Mesendoderm (in vitro differentiated cells): ENCODE data around the gene TAP1.

Experiments used
- DNase-seq: peaks from one replicate; pipeline ENCODE4 v3.0.0; 2013
- H2AK5ac ChIP-seq: 2 replicates; pipeline ENCODE4 v1.6.1; 2013; ENCODE audit warnings: low read length, inconsistent platforms
- H2BK120ac ChIP-seq: 2 replicates; pipeline ENCODE4 v1.6.1; 2013; ENCODE audit warnings: low read depth, mild to moderate bottlenecking, low read length, moderate library complexity, mixed read lengths
- H2BK15ac ChIP-seq: replicated peaks from 2 replicates; pipeline ENCODE4 v1.6.1; 2013; ENCODE audit warnings: low read depth, mild to moderate bottlenecking, moderate library complexity
- H2BK5ac ChIP-seq: 2 replicates; pipeline ENCODE4 v1.6.1; 2013; ENCODE audit warnings: low read length, inconsistent platforms
- H3K18ac ChIP-seq: 2 replicates; pipeline ENCODE4 v1.6.1; 2013; ENCODE audit warnings: mild to moderate bottlenecking, low read length, mixed read lengths
- H3K23ac ChIP-seq: one replicate; pipeline ENCODE4 v1.6.1; 2013; ENCODE audit warnings: low read length
- H3K27ac ChIP-seq: 2 replicates; pipeline ENCODE4 v1.5.1; 2013; ENCODE audit warnings: low read depth, mild to moderate bottlenecking, inconsistent platforms, low read length, moderate library complexity
- H3K27me3 ChIP-seq: 2 replicates; pipeline ENCODE4 v1.6.1; 2013; ENCODE audit warnings: low read length, control low read depth, mild to moderate bottlenecking, inconsistent platforms; ENCODE audit not compliant: insufficient read depth, poor library complexity
- H3K36me3 ChIP-seq: 2 replicates; pipeline ENCODE4 v1.6.1; 2013; ENCODE audit warnings: low read length, inconsistent platforms; ENCODE audit not compliant: control insufficient read depth, insufficient read depth
- H3K4ac ChIP-seq: one replicate; pipeline ENCODE4 v1.6.1; 2013; ENCODE audit warnings: low read depth, mild to moderate bottlenecking, low read length, moderate library complexity
- H3K4me1 ChIP-seq: 2 replicates; pipeline ENCODE4 v1.6.1; 2013; ENCODE audit warnings: low read depth, low read length, inconsistent platforms; ENCODE audit not compliant: control insufficient read depth
- H3K4me2 ChIP-seq: 2 replicates; pipeline ENCODE4 v1.6.1; 2013; ENCODE audit warnings: low read length
- H3K4me3 ChIP-seq: 2 replicates; pipeline ENCODE4 v1.5.1; 2013; ENCODE audit warnings: mild to moderate bottlenecking, low read length
- H3K56ac ChIP-seq: one replicate; pipeline ENCODE4 v1.6.1; 2013; ENCODE audit warnings: low read length
- H3K79me1 ChIP-seq: 2 replicates; pipeline ENCODE4 v1.6.1; 2013; ENCODE audit warnings: low read length, inconsistent platforms
- H3K79me2 ChIP-seq: 2 replicates; pipeline ENCODE4 v1.6.1; 2013; ENCODE audit warnings: mild to moderate bottlenecking, low read length; ENCODE audit not compliant: control insufficient read depth, insufficient read depth
- H3K9ac ChIP-seq: 2 replicates; pipeline ENCODE4 v1.6.1; 2013; ENCODE audit warnings: low read length, inconsistent platforms
- H4K5ac ChIP-seq: one replicate; pipeline ENCODE4 v1.6.1; 2013; ENCODE audit warnings: low read length
- H4K8ac ChIP-seq: one replicate; pipeline ENCODE4 v1.6.1; 2013; ENCODE audit warnings: low read depth, mild to moderate bottlenecking, control low read depth, low read length, moderate library complexity
- WGBS: extraction: QIAGEN DNeasy Blood & Tissue Kit; methylation state at CpG from one replicate; pipeline ENCODE4 v1.1.7; 2013; ENCODE audit warnings: low lambda C conversion rate, missing lambda C conversion rate; ENCODE audit not compliant: insufficient coverage; ENCODE audit errors: extremely low coverage; 5-methylcytosine and 5-hydroxymethylcytosine counted together

The TAP1 gene

GRCh38 chr6:32839356-32839755 is 14.1 kb downstream of the TAP1 start:
- no peak overlapping the region for H4K5ac ChIP-seq
- no peak overlapping the region for H2BK15ac ChIP-seq
- H3K27ac ChIP-seq: no peak overlapping the region
- peaks cover 2% of the 10 kb centered on the region for H3K27me3 ChIP-seq
- H3K36me3 ChIP-seq: no peaks in the 10 kb centered on the region
- no peak overlapping the region for H4K8ac ChIP-seq
- H3K18ac ChIP-seq: no peak overlapping the region
- H3K56ac ChIP-seq: no peak overlapping the region
- H3K23ac ChIP-seq: no peak overlapping the region
- no peak overlapping the region for H3K4me3 ChIP-seq
- WGBS: no CpG with 5 or more reads among the region's 15 CpGs
- no peak overlapping the region for H3K4me2 ChIP-seq
- no peak overlapping the region for H2BK5ac ChIP-seq
- no peaks in the 10 kb centered on the region for H3K79me2 ChIP-seq
- H3K4ac ChIP-seq: no peak overlapping the region
- no peak overlapping the region for H3K9ac ChIP-seq
- no peaks in the 10 kb centered on the region for H3K79me1 ChIP-seq
- no peak for DNase-seq
- no peaks in the 10 kb centered on the region for H3K4me1 ChIP-seq
- no peak overlapping the region for H2AK5ac ChIP-seq
- H2BK120ac ChIP-seq: no peak overlapping the region

DNA sequence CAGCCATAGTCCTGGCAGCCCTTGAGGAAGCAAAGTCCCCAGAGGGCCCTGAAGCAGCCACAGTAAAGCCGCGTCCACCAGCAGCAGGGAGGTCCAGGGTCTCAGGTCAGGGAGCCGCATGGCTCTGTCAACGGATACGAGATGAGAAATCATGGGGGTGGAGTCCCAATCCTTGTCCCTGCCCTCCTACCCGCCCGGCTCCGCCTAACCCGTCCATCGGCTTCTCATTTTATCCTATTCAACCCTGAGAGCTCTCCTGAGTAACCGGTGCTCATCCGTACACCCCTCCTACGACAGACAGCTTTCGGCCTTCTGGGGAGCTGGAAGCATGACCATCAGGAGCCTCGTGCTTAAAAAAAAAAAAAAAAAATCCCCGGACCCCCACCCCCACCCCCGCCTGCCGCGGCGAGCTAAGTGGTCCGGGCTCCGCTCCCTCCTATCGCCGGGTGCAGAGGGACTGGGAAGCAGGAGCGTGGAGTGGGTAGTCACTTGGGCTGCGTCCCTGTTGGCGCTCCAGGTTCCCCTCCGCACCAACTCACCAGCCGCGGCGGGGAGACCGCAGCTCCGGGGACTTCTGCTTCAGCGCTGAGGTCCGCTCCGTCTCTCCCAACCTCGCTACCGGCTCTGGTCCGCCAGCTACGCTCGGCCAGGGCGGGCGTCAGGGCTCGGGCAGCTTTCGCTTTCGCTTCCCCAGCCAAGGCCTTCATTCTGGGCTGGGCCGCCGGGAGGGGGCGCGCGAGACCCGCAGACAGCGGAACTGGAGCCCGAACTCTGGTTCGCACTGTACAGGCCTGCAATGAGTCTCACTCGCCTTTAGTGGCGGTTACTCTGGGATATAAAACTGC is 15.2 kb downstream of the TAP1 start, which contains the start of gene TAP2:
TSS of gene TAP2 (minus strand) at position 626 of the 845 bp plus-strand sequence. CDS start at position 120, 506 bp downstream.
- peak within 1 kb of the TSS; percentile 18 for H3K23ac ChIP-seq
- no peak within 1 kb of the TSS for H4K5ac ChIP-seq
- no peak within 1 kb of the TSS for H3K27ac ChIP-seq
- peak within 1 kb of the TSS; percentile 77 for H3K9ac ChIP-seq
- H3K4ac ChIP-seq: peak within 1 kb of the TSS; percentile 74
- H3K18ac ChIP-seq: no peak within 1 kb of the TSS
- no peak within 1 kb of the TSS for H2AK5ac ChIP-seq
- no peak within 1 kb of the TSS for H2BK5ac ChIP-seq
- no peak within 1 kb of the TSS for H2BK15ac ChIP-seq
- DNase-seq: peak; percentile 92
- H2BK120ac ChIP-seq: no peak within 1 kb of the TSS
- H3K27me3 ChIP-seq: peaks cover 2% of the 10 kb centered on the region
- no peaks in the 10 kb centered on the region for H3K79me2 ChIP-seq
- H3K4me1 ChIP-seq: no peaks in the 10 kb centered on the region
- H3K56ac ChIP-seq: peak within 1 kb of the TSS; percentile 94
- peak within 1 kb of the TSS; percentile 65 for H3K4me3 ChIP-seq
- H3K36me3 ChIP-seq: no peaks in the 10 kb centered on the region
- WGBS: no CpG with 5 or more reads among the region's 57 CpGs
- H4K8ac ChIP-seq: no peak within 1 kb of the TSS
- H3K79me1 ChIP-seq: no peaks in the 10 kb centered on the region
- H3K4me2 ChIP-seq: peak within 1 kb of the TSS; percentile 58

- no peak overlapping the region for H3K4me3 ChIP-seq
- H3K56ac ChIP-seq: peak overlapping the region; percentile 18
- no peak overlapping the region for H4K5ac ChIP-seq
- no peak overlapping the region for H2AK5ac ChIP-seq
- WGBS: no CpG with 5 or more reads among the region's 12 CpGs
- H3K79me2 ChIP-seq: no peaks in the 10 kb centered on the region
- no peak overlapping the region for H3K27ac ChIP-seq
- H3K79me1 ChIP-seq: no peaks in the 10 kb centered on the region
- H3K36me3 ChIP-seq: no peaks in the 10 kb centered on the region
- DNase-seq: peak; percentile 5
- H3K4me1 ChIP-seq: no peaks in the 10 kb centered on the region
- no peaks in the 10 kb centered on the region for H3K27me3 ChIP-seq
- no peak overlapping the region for H2BK15ac ChIP-seq
- peak overlapping the region; percentile 21 for H3K9ac ChIP-seq
- no peak overlapping the region for H3K18ac ChIP-seq
- H4K8ac ChIP-seq: no peak overlapping the region
- peak overlapping the region; percentile 18 for H3K23ac ChIP-seq
- H2BK120ac ChIP-seq: no peak overlapping the region
- H2BK5ac ChIP-seq: no peak overlapping the region
- H3K4ac ChIP-seq: peak overlapping the region; percentile 74
- H3K4me2 ChIP-seq: peak overlapping the region; percentile 45
Measured at GRCh38 chr6:32837651-32838113, 15.8 kb downstream of the TAP1 start.

- Histone ChIP-seq H3K79me1 (no peaks in the 10 kb centered on the region), H4K8ac (no peak overlapping the region), H3K4me1 (no peaks in the 10 kb centered on the region), H2BK15ac (no peak overlapping the region), H2BK120ac (no peak overlapping the region), H3K79me2 (no peaks in the 10 kb centered on the region), H3K4me3 (no peak overlapping the region), H3K4ac (no peak overlapping the region), H3K23ac (no peak overlapping the region), H2BK5ac (no peak overlapping the region), H3K56ac (no peak overlapping the region), H3K36me3 (no peaks in the 10 kb centered on the region), H3K4me2 (no peak overlapping the region), H3K27me3 (no peaks in the 10 kb centered on the region), H2AK5ac (no peak overlapping the region), H3K18ac (no peak overlapping the region), H3K27ac (no peak overlapping the region), H3K9ac (no peak overlapping the region), H4K5ac (no peak overlapping the region)
- no peak for DNase-seq
- WGBS: no CpG with 5 or more reads among the region's 2 CpGs
Measured at GRCh38 chr6:32836873-32837272, 16.6 kb downstream of the TAP1 start.

GRCh38 chr6:32835167-32835893 is 18.2 kb downstream of the TAP1 start:
- H2BK15ac ChIP-seq: no peak overlapping the region
- no peak overlapping the region for H3K4me2 ChIP-seq
- no peak overlapping the region for H3K4me3 ChIP-seq
- H2BK5ac ChIP-seq: no peak overlapping the region
- H3K36me3 ChIP-seq: no peaks in the 10 kb centered on the region
- H4K5ac ChIP-seq: no peak overlapping the region
- no peak overlapping the region for H3K4ac ChIP-seq
- WGBS: no CpG with 5 or more reads among the region's 16 CpGs
- DNase-seq: no peak
- no peak overlapping the region for H3K27ac ChIP-seq
- H3K79me2 ChIP-seq: no peaks in the 10 kb centered on the region
- H3K9ac ChIP-seq: no peak overlapping the region
- H2BK120ac ChIP-seq: no peak overlapping the region
- H3K27me3 ChIP-seq: no peaks in the 10 kb centered on the region
- no peak overlapping the region for H4K8ac ChIP-seq
- H3K4me1 ChIP-seq: no peaks in the 10 kb centered on the region
- no peak overlapping the region for H2AK5ac ChIP-seq
- no peak overlapping the region for H3K23ac ChIP-seq
- no peaks in the 10 kb centered on the region for H3K79me1 ChIP-seq
- H3K56ac ChIP-seq: no peak overlapping the region
- H3K18ac ChIP-seq: no peak overlapping the region
